OCI-LY1 (cell line): ENCODE results near the gene SH3PXD2A.
"Not testable (repeated sequence)": the region's sequence is repeated elsewhere in the genome, so short reads cannot be mapped to it uniquely, and the experiment has no call there.

Experiments used
- CTCF ChIP-seq: fragments of 200-600 bp; sonication (generic), shearing (Covaris generic); IDR thresholded peaks from 2 replicates; pipeline ENCODE4 v1.5.1; 2017; ENCODE audit warnings: mild to moderate bottlenecking, antibody characterized with exemption, low read length, moderate library complexity, mixed read lengths
- EZH2 ChIP-seq: fragments of 200-600 bp; sonication (generic), shearing (Covaris generic); IDR thresholded peaks from 2 replicates; pipeline ENCODE4 v1.8.0; 2017; ENCODE audit warnings: borderline replicate concordance, mixed run types, mild to moderate bottlenecking, antibody characterized with exemption, low read length, moderate library complexity, mixed read lengths

- TF ChIP-seq CTCF, EZH2: not testable (repeated sequence)
Observed at GRCh38 chr10:103632871-103633270, 222.5 kb downstream of the SH3PXD2A start.
